HEK293 (cell line): Measurements from ENCODE around the gene ORM2.

Experiments used
- KLF1 ChIP-seq: fragments of 450-650 bp; formaldehyde crosslinking; IDR thresholded peaks from 2 replicates; pipeline ENCODE4 v1.5.1; 2016; ENCODE audit warnings: missing biosample characterization, missing genetic modification characterization
- REST ChIP-seq: fragments of 450-650 bp; formaldehyde crosslinking; IDR thresholded peaks from 2 replicates; pipeline ENCODE4 v1.5.1; 2016; ENCODE audit warnings: missing biosample characterization, missing genetic modification characterization
- SALL2 ChIP-seq: fragments of 450-650 bp; formaldehyde crosslinking; IDR thresholded peaks from 2 replicates; pipeline ENCODE4 v1.5.0; 2017; ENCODE audit warnings: missing biosample characterization, mild to moderate bottlenecking, missing genetic modification characterization, borderline replicate concordance
- SCRT2 ChIP-seq: fragments of 450-650 bp; formaldehyde crosslinking; IDR thresholded peaks from 2 replicates; pipeline ENCODE4 v1.5.1; 2016; ENCODE audit warnings: missing biosample characterization, missing genetic modification characterization
- TCF7L2 ChIP-seq: IDR thresholded peaks from 2 replicates; pipeline ENCODE4 v1.6.1; 2011; ENCODE audit warnings: low read depth, mild to moderate bottlenecking, inconsistent platforms, low read length, moderate library complexity, borderline replicate concordance
- ZFP41 ChIP-seq: fragments of 450-650 bp; formaldehyde crosslinking; IDR thresholded peaks from 2 replicates; pipeline ENCODE4 v1.5.1; 2016; ENCODE audit warnings: missing biosample characterization, missing genetic modification characterization, borderline replicate concordance
- ZNF18 ChIP-seq: fragments of 450-650 bp; formaldehyde crosslinking; IDR thresholded peaks from 2 replicates; pipeline ENCODE4 v1.5.1; 2016; ENCODE audit warnings: missing biosample characterization, missing genetic modification characterization
- ZNF19 ChIP-seq: fragments of 450-650 bp; formaldehyde crosslinking; IDR thresholded peaks from 2 replicates; pipeline ENCODE4; 2016; ENCODE audit warnings: missing biosample characterization, missing genetic modification characterization, low read depth
- TF ChIP-seq, protein P1 (sequence below): fragments of 450-650 bp; formaldehyde crosslinking; IDR thresholded peaks from 2 replicates; pipeline ENCODE4 v1.5.1; 2016; ENCODE audit warnings: missing biosample characterization, missing genetic modification characterization
- TF ChIP-seq, protein P2 (sequence below): fragments of 450-650 bp; formaldehyde crosslinking; IDR thresholded peaks from 2 replicates; pipeline ENCODE4 v1.5.1; 2016; ENCODE audit warnings: missing biosample characterization, missing genetic modification characterization
- TF ChIP-seq, protein P3 (sequence below): fragments of 450-650 bp; formaldehyde crosslinking; IDR thresholded peaks from 2 replicates; pipeline ENCODE4 v1.5.1; 2016; ENCODE audit warnings: missing biosample characterization, missing genetic modification characterization, low read depth
- TF ChIP-seq, protein P4 (sequence below): fragments of 450-650 bp; formaldehyde crosslinking; IDR thresholded peaks from 2 replicates; pipeline ENCODE4 v1.5.1; 2016; ENCODE audit warnings: missing biosample characterization, missing genetic modification characterization

DNA sequence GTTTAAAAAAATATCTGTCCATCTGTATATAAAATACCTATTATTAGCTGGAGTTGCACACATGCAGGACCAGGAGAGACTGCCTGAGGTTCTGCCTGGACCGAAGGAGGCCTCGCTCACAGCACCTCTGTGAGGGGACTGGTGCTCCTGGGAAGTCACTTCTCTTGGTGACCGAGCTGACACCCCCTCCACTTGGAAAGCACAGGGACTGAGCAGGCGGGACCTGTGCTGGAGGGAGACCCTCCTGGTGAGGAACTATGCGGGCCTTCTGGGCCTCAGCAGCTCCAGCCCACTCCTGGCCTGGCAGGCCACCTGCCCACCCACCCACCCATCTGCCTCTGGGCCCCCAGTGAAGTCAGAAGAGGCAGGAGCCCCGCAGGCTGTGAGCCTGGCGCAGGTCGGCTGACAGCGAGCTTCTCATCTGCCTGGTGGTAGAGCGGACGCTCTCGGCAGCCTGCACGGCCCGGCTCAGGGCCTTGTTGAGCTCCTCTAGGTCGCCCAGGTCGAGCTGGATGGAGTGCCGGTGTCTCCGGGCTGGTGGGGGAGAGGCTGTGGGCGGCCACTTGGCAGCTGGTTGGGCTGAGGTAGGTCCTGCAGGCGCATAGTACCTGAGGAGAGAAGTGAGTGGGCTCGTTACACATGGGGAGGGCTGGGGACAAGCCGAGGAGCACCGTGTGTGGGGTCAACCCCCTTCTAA lies 7.2 kb downstream of the ORM2 start:
- TF ChIP-seq, protein P1, sequence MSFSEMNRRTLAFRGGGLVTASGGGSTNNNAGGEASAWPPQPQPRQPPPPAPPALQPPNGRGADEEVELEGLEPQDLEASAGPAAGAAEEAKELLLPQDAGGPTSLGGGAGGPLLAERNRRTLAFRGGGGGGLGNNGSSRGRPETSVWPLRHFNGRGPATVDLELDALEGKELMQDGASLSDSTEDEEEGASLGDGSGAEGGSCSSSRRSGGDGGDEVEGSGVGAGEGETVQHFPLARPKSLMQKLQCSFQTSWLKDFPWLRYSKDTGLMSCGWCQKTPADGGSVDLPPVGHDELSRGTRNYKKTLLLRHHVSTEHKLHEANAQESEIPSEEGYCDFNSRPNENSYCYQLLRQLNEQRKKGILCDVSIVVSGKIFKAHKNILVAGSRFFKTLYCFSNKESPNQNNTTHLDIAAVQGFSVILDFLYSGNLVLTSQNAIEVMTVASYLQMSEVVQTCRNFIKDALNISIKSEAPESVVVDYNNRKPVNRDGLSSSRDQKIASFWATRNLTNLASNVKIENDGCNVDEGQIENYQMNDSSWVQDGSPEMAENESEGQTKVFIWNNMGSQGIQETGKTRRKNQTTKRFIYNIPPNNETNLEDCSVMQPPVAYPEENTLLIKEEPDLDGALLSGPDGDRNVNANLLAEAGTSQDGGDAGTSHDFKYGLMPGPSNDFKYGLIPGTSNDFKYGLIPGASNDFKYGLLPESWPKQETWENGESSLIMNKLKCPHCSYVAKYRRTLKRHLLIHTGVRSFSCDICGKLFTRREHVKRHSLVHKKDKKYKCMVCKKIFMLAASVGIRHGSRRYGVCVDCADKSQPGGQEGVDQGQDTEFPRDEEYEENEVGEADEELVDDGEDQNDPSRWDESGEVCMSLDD (tag by site-specific recombination) = no peak
- TF ChIP-seq, protein P2, sequence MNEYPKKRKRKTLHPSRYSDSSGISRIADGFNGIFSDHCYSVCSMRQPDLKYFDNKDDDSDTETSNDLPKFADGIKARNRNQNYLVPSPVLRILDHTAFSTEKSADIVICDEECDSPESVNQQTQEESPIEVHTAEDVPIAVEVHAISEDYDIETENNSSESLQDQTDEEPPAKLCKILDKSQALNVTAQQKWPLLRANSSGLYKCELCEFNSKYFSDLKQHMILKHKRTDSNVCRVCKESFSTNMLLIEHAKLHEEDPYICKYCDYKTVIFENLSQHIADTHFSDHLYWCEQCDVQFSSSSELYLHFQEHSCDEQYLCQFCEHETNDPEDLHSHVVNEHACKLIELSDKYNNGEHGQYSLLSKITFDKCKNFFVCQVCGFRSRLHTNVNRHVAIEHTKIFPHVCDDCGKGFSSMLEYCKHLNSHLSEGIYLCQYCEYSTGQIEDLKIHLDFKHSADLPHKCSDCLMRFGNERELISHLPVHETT (tag by site-specific recombination) = no peak
- TF ChIP-seq REST (tag by site-specific recombination) (no peak), ZFP41 (tag by site-specific recombination) (no peak), ZNF19 (tag by site-specific recombination) (no peak), KLF1 (tag by site-specific recombination) (no peak), ZNF18 (tag by site-specific recombination) (no peak), SCRT2 (tag by site-specific recombination) (no peak), SALL2 (tag by site-specific recombination) (no peak), TCF7L2 (no peak)
- TF ChIP-seq, protein P3, sequence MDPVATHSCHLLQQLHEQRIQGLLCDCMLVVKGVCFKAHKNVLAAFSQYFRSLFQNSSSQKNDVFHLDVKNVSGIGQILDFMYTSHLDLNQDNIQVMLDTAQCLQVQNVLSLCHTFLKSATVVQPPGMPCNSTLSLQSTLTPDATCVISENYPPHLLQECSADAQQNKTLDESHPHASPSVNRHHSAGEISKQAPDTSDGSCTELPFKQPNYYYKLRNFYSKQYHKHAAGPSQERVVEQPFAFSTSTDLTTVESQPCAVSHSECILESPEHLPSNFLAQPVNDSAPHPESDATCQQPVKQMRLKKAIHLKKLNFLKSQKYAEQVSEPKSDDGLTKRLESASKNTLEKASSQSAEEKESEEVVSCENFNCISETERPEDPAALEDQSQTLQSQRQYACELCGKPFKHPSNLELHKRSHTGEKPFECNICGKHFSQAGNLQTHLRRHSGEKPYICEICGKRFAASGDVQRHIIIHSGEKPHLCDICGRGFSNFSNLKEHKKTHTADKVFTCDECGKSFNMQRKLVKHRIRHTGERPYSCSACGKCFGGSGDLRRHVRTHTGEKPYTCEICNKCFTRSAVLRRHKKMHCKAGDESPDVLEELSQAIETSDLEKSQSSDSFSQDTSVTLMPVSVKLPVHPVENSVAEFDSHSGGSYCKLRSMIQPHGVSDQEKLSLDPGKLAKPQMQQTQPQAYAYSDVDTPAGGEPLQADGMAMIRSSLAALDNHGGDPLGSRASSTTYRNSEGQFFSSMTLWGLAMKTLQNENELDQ (tag by site-specific recombination) = no peak
- TF ChIP-seq, protein P4, sequence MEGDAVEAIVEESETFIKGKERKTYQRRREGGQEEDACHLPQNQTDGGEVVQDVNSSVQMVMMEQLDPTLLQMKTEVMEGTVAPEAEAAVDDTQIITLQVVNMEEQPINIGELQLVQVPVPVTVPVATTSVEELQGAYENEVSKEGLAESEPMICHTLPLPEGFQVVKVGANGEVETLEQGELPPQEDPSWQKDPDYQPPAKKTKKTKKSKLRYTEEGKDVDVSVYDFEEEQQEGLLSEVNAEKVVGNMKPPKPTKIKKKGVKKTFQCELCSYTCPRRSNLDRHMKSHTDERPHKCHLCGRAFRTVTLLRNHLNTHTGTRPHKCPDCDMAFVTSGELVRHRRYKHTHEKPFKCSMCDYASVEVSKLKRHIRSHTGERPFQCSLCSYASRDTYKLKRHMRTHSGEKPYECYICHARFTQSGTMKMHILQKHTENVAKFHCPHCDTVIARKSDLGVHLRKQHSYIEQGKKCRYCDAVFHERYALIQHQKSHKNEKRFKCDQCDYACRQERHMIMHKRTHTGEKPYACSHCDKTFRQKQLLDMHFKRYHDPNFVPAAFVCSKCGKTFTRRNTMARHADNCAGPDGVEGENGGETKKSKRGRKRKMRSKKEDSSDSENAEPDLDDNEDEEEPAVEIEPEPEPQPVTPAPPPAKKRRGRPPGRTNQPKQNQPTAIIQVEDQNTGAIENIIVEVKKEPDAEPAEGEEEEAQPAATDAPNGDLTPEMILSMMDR (tag by site-specific recombination) = no peak
